Dedifferentiated amniotic fluid mesenchymal stem cell (primary cell): Measurements from ENCODE around the gene LLGL2.
"Not testable (repeated sequence)": the region's sequence is repeated elsewhere in the genome, so short reads cannot be mapped to it uniquely, and the experiment has no call there.

Experiments
- DNase-seq: peaks from one replicate; pipeline ENCODE4 v3.0.0-alpha.2; 2016; ENCODE audit errors: extremely low spot score

LLGL2 gene, protein sequence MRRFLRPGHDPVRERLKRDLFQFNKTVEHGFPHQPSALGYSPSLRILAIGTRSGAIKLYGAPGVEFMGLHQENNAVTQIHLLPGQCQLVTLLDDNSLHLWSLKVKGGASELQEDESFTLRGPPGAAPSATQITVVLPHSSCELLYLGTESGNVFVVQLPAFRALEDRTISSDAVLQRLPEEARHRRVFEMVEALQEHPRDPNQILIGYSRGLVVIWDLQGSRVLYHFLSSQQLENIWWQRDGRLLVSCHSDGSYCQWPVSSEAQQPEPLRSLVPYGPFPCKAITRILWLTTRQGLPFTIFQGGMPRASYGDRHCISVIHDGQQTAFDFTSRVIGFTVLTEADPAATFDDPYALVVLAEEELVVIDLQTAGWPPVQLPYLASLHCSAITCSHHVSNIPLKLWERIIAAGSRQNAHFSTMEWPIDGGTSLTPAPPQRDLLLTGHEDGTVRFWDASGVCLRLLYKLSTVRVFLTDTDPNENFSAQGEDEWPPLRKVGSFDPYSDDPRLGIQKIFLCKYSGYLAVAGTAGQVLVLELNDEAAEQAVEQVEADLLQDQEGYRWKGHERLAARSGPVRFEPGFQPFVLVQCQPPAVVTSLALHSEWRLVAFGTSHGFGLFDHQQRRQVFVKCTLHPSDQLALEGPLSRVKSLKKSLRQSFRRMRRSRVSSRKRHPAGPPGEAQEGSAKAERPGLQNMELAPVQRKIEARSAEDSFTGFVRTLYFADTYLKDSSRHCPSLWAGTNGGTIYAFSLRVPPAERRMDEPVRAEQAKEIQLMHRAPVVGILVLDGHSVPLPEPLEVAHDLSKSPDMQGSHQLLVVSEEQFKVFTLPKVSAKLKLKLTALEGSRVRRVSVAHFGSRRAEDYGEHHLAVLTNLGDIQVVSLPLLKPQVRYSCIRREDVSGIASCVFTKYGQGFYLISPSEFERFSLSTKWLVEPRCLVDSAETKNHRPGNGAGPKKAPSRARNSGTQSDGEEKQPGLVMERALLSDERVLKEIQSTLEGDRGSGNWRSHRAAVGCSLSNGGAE

DNA sequence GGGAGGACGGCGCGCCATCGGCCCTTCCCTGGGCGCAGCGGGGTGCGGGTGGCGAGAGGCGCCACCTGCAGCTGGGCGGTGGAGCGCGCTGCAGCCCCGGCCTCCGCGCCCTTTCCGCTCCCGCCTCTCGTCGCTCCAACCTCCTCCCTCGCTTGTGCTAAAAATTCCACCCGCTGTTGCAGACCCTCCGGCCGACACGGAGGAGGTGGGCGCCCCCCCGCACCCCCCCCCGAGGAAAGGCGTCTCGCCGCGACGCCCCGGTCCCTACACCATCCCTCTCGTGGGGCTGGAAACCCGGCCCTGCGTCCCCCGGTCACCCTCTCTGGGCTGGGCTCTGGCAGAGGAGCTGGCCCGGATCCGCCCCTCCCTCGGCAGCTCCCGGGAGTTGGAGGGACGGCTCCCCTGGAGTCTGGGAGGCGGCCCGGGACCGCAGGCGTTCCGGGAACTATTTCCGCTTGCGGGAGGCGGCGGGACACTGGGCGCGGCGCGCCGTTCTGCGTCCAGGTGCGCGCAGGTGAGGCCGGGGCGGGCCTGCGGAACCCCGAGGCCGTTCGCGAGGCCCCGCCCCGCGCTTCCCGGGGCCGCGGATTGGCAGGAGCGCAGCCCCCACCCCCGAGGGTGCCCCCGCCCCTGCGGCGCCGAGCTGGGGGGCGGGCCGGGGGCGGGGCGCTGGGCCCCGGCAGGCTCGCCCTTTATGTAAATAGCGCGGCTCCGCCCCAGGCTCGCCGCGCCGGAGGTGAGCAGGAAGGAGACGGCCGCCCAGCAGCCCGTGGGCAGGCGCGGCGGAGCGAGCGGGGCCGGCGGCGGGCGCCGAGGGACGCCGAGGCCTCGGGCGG, at the start of gene LLGL2:
TSS of gene LLGL2 (plus strand) at position 728 of the 836 bp plus-strand sequence. CDS start 17,730 bp downstream, outside the sequence.
- DNase-seq = no peak

DNA sequence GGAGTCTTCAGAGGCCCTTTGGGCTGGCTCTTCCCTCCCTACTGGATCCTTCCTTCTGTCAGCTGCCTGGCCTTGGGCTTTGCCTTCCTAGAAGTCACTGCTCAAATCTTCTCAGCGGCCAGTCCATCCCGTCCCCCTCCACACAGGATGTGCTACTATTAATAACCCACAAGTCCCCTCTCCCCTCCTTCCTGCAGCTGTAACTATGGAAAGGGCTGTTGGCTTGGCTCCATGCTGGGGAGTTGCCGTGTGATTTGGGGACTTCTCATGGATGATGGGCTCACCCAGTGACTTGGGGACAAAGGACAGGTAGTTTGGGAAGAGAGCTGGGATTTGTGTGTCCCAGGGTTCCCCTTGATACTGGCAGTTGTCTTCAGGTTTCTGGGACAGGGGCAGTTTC, 49.6 kb upstream of the LLGL2 start:
- no peak for DNase-seq

DNA sequence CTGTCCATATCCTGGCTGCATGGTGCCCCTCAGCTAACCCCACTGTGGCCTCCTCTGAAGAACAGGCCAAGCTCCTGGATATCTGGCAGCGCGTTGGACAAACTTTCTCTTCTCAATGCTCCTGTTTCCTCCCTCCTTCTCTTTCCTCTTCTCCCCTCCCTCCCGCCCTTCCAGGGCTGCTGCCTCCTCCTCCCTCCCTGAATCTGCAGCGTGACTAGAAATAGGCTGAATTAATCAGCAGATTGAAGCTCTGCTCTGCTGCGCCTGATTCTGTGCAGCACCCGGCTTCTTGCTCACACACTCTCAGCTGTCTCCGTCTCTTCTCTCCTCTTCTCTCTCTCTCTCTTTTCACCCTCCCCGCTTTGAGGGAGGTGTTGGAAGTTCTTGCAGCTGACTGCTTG, 49.2 kb upstream of the LLGL2 start:
- no peak for DNase-seq

DNA sequence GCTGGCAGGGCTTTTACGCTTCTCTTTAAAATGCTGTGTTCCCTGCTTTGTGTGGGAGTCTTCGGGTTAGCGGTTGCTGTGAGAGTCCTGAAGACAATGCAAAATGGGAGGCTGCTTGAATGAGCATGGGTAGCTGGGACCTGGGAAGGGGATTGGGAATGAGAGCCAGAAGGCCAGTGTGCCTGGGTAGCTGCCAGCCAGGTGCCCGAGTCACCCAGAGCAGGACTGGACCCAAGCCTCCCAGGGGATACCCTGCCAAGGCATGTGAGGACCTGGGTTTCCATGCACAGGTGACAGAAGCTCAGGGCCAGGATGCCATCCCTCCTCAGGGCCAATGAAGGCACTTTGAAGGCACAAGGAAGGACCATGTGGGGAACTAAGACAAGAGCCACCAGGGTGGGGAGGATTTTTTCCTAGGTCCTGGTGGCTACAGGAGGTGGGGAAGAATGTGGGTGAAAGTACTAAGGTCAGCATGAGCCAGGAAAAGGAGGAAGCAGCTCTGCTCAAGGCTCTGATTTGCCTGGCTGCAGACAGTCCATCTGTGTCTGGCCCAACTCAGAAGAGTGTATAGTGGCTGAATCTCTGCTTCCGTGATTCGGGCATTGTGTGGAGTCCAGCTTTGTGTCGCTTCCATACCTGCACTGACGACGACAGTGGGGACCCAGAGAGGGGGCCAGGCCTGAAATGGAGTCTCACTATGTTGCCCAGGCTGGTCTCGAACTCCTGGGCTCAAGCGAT, 48.6 kb upstream of the LLGL2 start:
- DNase-seq = no peak

DNA sequence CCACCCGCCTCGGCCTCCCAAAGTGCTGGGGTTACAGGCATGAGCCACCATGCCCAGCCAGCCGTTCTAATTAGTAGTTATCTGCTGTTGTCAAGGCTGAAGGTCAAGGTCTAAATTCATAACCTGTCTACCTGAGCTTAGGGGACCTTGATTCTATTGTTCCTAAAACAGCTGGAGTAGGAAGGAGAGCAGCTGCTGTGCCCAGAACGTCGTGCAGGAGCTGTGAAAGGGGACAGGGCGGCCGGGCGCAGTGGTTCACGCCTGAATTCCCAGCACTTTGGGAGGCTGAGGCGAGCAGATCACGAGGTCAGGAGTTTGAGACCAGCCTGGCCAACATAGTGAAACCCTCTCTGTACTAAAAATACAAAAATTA, 48.0 kb upstream of the LLGL2 start:
- not testable (repeated sequence) for DNase-seq

DNA sequence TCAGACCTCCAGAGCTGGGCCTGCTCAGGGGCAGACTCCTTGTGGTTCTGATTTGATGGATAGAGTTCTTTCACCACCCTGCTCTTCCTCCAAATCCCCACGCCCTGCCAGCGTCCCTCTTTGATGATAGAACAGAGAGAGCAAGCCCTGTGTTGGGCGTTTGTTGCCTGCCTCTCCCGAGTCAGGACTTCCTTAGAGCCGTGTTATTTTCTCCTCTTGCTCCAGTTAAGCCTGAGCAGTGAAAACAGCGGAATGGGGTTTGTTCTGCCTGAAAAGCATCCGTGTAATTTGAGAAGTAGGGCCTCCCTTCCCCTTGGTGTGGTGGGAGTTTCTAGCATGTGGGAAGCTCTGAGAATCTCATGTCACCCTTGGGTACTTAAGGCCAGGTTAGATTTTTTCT, 47.0 kb upstream of the LLGL2 start:
- DNase-seq = no peak

DNA sequence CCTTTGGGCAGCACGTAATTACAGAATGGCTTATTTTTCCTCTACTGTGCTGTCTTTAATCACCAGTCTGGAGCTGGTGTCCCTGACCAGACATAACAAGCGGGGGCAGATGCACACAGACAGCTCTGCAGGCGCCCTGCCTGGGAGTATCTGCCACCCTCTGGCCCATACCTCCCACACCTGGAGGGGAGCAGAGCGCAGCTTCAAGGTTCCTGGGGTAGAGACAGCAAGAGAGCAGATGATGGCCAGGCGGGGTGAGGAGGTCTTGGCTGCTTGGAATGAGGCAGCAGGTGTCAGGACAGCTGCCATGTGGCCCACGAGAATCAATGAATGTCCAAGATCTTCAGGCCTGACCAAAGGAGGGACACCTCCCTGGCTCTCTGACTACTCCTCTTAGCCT, 45.2 kb upstream of the LLGL2 start:
- no peak for DNase-seq

DNA sequence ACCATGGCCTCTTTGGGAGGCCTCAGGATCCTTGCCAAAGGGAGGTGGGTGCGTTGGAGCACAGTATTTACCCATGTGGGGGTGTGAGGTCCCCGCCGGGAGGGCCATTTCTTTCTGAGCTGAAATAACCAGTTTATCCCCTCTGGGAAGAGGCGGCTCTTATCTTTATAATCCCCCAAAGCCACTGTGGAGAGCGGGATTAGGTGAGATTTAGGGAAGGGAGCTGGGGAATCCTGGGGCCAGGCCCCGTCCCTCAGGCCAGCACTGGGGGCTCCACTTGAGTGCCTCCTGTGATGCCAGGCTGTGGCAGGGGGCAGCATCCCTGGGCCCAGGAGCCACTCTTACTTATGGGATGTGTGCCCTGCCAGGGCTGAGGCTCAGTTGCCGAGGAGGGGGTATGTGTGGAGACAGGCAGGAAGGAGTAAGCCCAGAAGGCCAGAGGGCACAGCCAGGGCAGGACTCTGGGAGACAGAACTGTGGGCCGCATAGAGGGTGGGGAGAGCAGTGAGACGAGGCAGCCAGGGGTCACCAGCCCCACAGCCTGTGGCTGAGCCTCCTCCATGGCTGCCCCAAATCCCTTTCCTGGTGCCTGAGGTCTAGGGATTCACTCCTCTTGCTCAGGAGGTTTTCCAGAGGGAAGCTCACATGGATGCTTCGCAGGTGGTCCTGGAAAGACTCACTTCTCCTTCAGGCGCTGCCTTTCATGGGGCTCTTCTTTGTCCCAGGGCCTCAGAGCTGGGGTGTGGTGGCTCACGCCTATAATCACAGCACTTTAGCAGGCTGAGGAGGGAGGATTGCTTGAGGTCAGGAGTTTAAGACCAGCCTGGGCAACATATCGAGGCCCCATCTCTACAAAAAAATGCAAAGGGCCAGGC, 44.1 kb upstream of the LLGL2 start:
- DNase-seq = no peak

DNA sequence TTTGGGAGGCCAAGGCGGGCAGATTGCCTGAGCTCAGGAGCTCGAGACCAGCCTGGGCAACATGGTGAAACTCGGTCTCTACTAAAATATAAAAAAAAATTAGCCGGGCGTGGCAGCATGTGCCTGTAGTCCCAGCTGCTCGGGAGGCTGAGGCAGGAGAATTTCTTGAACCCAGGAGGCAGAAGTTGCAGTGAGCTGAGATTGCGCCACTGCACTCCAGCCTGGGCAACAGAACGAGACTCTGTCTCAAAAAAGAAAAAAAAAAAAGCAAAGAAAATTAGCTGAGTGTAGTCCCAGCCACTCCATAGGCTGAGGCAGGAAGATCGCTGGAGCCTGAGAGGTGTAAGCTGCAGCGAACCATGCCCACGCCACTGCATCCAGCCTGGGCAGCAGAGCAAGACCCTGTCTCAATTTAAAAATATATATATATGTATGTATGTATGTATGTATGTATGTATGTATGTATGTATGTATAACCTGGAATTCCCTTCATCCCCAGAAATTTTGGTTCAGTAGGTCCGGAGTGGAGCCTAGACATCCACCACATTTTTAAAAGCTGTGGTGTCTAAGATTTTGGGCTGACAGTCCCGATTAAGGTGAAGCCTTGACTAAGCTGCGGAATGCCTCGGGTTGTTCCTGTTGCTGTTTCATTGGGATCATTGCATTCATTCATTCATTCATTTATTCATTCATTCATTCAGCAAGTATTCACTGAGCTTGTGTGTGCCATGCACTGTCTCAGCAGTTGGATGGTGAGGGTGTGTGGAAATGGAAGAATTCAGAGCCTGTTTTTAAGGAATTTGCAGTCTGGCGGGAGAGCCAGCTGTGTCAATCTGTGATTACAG, 43.2 kb upstream of the LLGL2 start:
- no peak for DNase-seq

DNA sequence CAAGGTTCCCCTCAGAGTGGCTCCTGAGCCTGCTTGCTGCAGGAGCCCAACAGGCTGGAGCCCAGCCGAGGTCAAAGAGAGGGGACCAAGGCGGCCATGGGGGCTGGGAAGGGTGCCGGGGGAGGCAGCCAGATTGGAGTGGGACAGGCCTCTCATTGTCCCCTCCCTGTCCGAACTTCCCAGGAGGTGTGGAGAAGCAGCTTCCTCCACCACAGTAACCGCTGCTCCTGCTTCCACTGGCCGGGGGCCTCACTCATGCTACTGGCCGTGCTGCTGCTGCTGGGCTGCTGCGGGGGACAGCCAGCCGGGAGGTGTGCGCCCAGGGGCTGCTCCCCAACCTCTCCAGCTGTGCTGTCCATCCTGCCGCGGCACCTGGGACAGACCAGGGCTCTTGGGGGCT, 39.8 kb upstream of the LLGL2 start:
- DNase-seq = no peak

DNA sequence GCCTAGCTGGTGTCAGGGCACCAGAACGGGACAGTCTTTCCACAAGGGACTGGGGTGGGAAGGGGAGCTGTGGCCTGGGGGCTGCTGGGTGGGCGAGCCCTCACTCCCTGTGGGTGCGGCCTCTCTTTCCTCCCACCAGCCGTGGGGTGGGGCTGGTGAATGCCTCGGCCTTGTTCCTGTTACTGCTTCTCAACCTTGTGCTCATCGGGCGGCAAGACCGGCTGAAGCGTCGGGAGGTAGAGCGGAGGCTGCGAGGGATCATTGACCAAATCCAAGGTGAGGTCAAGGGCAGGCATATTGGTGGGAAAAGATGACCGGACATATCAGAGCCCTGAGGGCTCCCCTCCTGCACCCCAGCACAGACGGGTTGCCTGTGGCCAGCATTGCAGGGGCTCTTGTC, 39.3 kb upstream of the LLGL2 start:
- no peak for DNase-seq

DNA sequence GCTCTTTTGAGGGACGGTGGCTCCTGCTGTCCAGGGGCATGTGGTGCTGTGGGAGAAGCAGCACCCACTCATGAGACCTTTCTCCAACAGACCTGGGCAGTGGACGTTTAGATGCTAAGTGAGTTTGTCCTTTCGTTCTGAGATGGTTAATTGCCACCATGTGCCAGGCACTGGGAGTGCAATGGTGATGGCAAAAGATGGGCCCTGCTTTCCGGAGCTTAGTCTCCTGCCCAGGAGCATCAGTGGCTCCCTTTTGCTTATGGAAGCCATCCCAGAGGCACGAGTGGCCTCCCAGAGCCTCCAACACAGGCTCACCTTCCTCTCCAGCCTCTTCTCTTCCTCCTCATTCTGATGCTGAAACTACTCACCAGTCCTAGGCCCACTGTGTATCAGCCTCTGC, 38.5 kb upstream of the LLGL2 start:
- no peak for DNase-seq

DNA sequence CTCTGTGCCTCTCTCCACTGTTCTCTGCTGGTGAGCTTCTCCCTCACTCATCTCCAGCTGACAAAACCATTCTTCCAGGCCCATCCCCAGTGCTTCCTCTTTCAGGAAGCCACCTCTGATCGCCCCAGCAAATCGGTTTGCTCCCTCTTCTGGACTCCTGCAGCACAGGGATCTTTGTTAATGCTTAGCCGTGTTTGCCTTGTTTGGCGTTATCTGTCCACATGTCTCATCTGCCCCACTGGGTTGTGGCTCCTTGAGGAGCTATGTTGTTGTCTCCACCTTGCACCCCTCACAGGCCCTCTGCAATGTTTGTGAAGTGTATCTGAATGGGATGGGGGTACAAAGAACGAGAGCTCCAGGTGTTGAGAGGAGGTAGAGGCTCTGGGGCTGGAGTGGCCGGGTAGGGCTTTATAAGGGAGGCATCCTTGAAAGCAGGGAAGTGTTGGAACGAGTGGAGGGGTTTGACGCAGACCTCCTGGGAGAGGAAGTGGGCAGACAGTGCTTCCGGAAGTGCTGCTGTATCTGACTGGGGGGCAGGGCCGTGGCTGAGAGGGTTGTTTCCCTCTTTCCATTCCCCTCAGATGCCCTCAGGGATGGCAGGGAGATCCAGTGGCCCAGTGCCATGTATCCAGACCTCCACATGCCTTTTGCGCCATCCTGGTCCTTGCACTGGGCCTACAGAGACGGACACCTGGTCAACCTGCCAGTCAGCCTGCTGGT, 38.0 kb upstream of the LLGL2 start:
- DNase-seq = no peak

DNA sequence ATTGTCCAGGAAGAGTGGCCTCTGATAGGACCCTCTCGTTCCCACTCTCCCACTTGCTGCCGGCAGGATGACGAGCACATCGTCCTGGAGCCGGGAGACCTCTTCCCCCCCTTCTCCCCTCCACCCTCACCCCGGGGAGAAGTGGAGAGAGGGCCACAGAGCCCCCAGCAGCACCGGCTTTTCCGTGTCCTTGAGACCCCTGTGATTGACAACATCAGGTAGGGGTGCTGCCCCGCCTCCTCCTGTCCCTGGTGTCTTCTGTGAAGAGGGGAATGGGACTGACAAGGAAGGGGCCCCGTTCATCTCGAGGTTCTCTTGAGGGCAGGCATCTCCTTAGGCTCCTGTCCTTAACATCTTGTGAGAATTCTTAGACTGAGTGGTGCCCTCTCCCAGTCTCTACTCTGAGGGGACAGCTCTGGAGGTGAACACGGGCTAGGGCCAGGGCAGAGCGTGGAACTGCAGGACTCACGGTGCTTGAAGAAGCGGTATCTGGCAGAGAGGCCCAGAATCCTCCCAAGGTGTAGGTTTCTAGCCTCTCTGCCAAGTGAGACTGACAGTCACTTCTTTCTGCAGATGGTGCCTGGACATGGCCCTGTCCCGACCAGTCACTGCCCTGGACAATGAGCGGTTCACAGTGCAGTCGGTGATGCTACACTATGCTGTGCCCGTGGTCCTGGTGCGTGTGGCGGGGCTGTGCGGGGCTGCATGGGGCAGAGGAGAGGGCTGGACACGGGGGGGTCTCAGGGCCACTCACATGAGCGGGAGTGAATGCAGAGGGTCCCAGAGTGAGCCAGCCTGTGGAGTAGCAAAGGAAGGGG, 36.6 kb upstream of the LLGL2 start:
- no peak for DNase-seq

DNA sequence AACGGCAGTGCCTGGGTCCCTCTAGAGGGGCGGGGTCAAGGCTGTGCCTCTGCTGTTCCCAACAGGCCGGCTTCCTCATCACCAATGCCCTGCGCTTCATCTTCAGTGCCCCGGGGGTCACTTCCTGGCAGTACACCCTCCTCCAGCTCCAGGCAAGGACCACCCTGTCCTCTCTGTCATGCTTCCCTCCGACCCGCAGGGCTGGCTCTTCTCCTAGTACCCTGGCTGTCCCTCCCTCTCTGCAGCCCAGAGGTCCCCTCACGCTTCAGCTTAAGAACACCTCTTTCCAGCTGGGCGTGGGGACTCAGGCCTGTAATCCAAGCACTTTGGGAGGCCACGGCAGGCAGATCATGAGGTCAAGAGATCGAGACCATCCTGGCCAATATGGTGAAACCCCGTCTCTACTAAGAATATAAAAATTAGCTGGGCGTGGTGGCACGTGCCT, 36.0 kb upstream of the LLGL2 start:
- no peak for DNase-seq

DNA sequence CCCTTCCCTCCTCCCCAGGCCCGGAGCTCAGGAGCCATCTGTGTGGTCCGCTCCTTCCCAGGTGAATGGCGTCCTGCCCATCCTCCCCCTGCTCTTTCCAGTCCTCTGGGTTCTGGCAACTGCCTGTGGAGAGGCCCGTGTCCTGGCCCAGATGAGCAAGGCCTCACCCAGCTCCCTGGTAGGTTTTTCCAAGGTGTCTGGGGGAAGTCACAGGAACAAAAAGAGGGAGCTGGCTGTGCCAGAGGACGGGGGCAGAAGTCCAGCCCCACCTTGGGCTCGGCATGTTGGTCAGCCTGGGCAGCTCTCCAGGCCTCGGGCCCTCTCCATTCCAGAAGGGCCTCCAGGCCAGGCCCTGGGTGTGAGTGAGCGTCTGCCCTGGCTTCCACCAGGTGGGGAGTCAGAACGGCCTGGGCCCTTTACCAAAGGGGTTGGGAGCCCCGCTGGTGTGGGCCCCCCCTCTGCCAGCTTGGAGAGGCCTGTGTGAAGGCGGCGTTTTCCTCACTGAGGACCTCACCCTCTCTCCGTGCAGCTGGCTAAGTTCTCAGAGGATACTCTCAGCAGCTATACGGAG, 35.2 kb upstream of the LLGL2 start:
- no peak for DNase-seq

DNA sequence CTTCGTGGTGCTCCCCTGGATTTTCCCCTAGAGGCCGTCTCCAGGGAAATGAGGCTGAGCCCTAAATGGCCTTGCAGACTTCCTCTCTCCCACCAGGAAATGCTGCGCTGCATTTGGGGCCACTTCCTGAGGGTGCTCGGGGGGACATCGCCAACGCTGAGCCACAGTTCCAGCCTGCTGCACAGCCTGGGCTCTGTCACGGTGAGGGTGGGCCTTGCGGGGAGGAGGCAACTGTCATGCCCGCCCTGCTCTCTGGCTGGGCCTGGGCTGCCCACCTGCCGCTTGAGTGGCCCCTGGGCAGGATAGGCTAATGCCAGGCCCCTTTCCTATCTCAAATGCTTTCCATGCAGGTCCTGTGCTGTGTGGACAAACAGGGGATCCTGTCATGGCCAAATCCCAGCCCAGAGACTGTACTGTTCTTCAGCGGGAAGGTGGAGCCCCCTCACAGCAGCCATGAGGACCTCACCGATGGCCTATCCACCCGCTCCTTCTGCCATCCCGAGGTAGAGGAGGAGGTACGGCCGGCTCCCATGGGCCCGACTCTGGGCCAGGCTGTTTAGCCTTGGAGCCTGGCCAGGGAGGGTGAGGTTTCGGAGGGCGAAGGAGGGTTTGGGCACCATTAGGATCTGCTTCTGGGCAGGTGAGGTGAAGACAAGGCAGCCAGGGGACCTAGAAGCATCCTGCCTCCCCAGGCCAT, 34.4 kb upstream of the LLGL2 start:
- DNase-seq = no peak
